Measurements from ENCODE around the gene PCAT6. TPM values are rescaled to one million over a fixed set of nuclear protein-coding genes. Genes with fewer than 3 reads are reported as not detected.
"Not testable (repeated sequence)": the region's sequence is repeated elsewhere in the genome, so short reads cannot be mapped to it uniquely, and the experiment has no call there.

Gene PCAT6
- total RNA-seq, 4 donors from 2014 or later, result not detected

- Histone ChIP-seq H3K4me3 (no peak overlapping the region), H3K9me3 (no peaks in the 10 kb centered on the region), H3K27me3 (no peaks in the 10 kb centered on the region), H3K36me3 (no peaks in the 10 kb centered on the region), H3K27ac (no peak overlapping the region), H3K4me1 (no peaks in the 10 kb centered on the region)
- no peak for TF ChIP-seq POLR2A (IDR thresholded peaks at IDR 0.05)
- intact Hi-C loops (cut with DNase I; ENCODE audit: low total_unique reads), result no loop called here
- DNase-seq, result no peak
These were observed 23.9 kb upstream of the PCAT6 start for GRCh38 chr1:202786804-202787203.

GRCh38 chr1:202788800-202789199 lies 22.0 kb upstream of the PCAT6 start:
- H3K9me3 ChIP-seq, result no peaks in the 10 kb centered on the region
- intact Hi-C loops (cut with DNase I; ENCODE audit: low total_unique reads), result no loop called here
- H3K4me3 ChIP-seq, result no peak overlapping the region
- no peak overlapping the region for H3K27ac ChIP-seq
- H3K27me3 ChIP-seq, result no peaks in the 10 kb centered on the region
- DNase-seq, result no peak
- H3K4me1 ChIP-seq, result no peaks in the 10 kb centered on the region
- no peaks in the 10 kb centered on the region for H3K36me3 ChIP-seq
- TF ChIP-seq CTCF (IDR thresholded peaks at IDR 0.05), result no peak
- TF ChIP-seq POLR2A (IDR thresholded peaks at IDR 0.05), result no peak

GRCh38 chr1:202791077-202791747 lies 19.5 kb upstream of the PCAT6 start:
- H3K27me3 ChIP-seq, result no peaks in the 10 kb centered on the region
- intact Hi-C loops (cut with DNase I; ENCODE audit: low total_unique reads), result no loop called here
- no peak overlapping the region for H3K27ac ChIP-seq

GRCh38 chr1:202794051-202794740 lies 16.6 kb upstream of the PCAT6 start:
- Histone ChIP-seq H3K27ac (no peak overlapping the region), H3K4me1 (peaks cover 0 to 6% of the 10 kb centered on the region in 2 donors), H3K36me3 (no peaks in the 10 kb centered on the region), H3K4me3 (no peak overlapping the region), H3K27me3 (no peaks in the 10 kb centered on the region), H3K9me3 (no peaks in the 10 kb centered on the region)
- no peak for DNase-seq
- intact Hi-C loops (cut with DNase I; ENCODE audit: low total_unique reads), result no loop called here
- no peak for TF ChIP-seq CTCF (IDR thresholded peaks at IDR 0.05)
- no peak for TF ChIP-seq POLR2A (IDR thresholded peaks at IDR 0.05)

More at GRCh38 chr1:202791077-202791747, 19.5 kb upstream of the PCAT6 start:
- TF ChIP-seq POLR2A (IDR thresholded peaks at IDR 0.05) (no peak), CTCF (IDR thresholded peaks at IDR 0.05) (no peak)
- no peaks in the 10 kb centered on the region for H3K36me3 ChIP-seq
- H3K4me3 ChIP-seq, result no peak overlapping the region
- peaks cover 0 to 6% of the 10 kb centered on the region in 2 donors for H3K4me1 ChIP-seq
- DNase-seq, result no peak
- no peaks in the 10 kb centered on the region for H3K9me3 ChIP-seq

- intact Hi-C loops (cut with DNase I; ENCODE audit: low total_unique reads); DNase-seq; H3K4me3 ChIP-seq; H3K9me3 ChIP-seq; H3K27me3 ChIP-seq; H3K36me3 ChIP-seq; H3K27ac ChIP-seq; H3K4me1 ChIP-seq: not testable (repeated sequence)
These were observed 15.8 kb upstream of the PCAT6 start for GRCh38 chr1:202794931-202795330.

- peaks cover 0 to 6% of the 10 kb centered on the region in 2 donors for H3K4me1 ChIP-seq
- no peak for DNase-seq
- intact Hi-C loops (cut with DNase I; ENCODE audit: low total_unique reads), result no loop called here
These were observed 14.1 kb upstream of the PCAT6 start for GRCh38 chr1:202796670-202797069.

More at GRCh38 chr1:202796670-202797069, 14.1 kb upstream of the PCAT6 start:
- Histone ChIP-seq H3K4me3 (no peak overlapping the region), H3K27me3 (no peaks in the 10 kb centered on the region), H3K9me3 (no peaks in the 10 kb centered on the region), H3K27ac (no peak overlapping the region), H3K36me3 (no peaks in the 10 kb centered on the region)
- TF ChIP-seq POLR2A (IDR thresholded peaks at IDR 0.05) (no peak), CTCF (IDR thresholded peaks at IDR 0.05) (no peak)
